C4-2B (cell line): ENCODE results near the gene ZNF212.

Experiments used
- ZFX ChIP-seq: fragments of 450-650 bp; IDR thresholded peaks from 2 replicates; pipeline ENCODE4 v1.6.1; 2017
- TF ChIP-seq, protein P1 (sequence below): fragments of 450-650 bp; conservative IDR thresholded peaks from 2 replicates; pipeline ENCODE4 v1.5.1; 2017; ENCODE audit warnings: mild to moderate bottlenecking

DNA sequence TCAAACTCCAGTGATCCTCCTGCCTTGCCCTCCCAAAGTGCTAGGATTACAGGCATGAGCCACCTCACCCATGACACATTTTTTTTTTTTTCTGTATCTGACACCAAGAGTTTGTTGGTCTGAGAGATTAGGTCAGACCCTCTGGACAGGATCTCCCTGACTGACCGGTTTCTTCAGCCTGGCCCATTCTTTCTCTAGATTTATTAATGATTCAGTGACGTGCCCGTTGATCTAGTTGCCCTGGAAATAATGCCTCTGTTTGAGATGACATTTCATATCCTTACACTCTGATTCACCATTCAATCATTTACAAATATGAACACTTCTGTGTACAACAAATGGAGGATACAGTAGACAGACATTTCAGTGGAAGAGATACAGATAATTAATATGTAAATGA lies 1.4 kb upstream of the ZNF212 start:
- TF ChIP-seq, protein P1, sequence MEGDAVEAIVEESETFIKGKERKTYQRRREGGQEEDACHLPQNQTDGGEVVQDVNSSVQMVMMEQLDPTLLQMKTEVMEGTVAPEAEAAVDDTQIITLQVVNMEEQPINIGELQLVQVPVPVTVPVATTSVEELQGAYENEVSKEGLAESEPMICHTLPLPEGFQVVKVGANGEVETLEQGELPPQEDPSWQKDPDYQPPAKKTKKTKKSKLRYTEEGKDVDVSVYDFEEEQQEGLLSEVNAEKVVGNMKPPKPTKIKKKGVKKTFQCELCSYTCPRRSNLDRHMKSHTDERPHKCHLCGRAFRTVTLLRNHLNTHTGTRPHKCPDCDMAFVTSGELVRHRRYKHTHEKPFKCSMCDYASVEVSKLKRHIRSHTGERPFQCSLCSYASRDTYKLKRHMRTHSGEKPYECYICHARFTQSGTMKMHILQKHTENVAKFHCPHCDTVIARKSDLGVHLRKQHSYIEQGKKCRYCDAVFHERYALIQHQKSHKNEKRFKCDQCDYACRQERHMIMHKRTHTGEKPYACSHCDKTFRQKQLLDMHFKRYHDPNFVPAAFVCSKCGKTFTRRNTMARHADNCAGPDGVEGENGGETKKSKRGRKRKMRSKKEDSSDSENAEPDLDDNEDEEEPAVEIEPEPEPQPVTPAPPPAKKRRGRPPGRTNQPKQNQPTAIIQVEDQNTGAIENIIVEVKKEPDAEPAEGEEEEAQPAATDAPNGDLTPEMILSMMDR: no peak
- no peak for TF ChIP-seq ZFX
